ENCODE results near the gene FASTKD3. TPM values are rescaled to one million over a fixed set of nuclear protein-coding genes. Genes with fewer than 3 reads are reported as not detected.

FASTKD3 gene
- total and polyA plus RNA-seq, 2 donors (not counting 3 experiments of a cell fraction or from before 2014, with no cell fraction given), result 5.5 to 9.6 TPM

- FAIRE-seq (no peak), DNase-seq (ENCODE audit: low read depth, low spot score) (no peak)
- Histone ChIP-seq H3K9ac (replicated peaks; ENCODE audit: extremely low read depth, insufficient read depth, low read length) (no peak overlapping the region), H3K4me3 (replicated peaks in 1 of 3; ENCODE audit: insufficient read depth in 1 of 3, low read depth in 1 of 3, low read length in 3 of 3) (no peak overlapping the region), H3K36me3 (ENCODE audit: control insufficient read depth in 2 of 2, extremely low read depth in 1 of 2, insufficient read depth in 2 of 2, low read length in 2 of 2) (peaks cover 20 to 27% of the 10 kb centered on the region in 2 experiments), H3K79me2 (ENCODE audit: control insufficient read depth, insufficient read depth, low read length) (no peaks in the 10 kb centered on the region), H3K4me2 (ENCODE audit: insufficient read depth, low read length) (no peak overlapping the region), H3K27ac (ENCODE audit: insufficient read depth, low read depth, low read length) (no peak overlapping the region), H3K4me1 (ENCODE audit: control insufficient read depth, extremely low read depth, insufficient read depth, low read length) (no peaks in the 10 kb centered on the region), H4K20me1 (replicated peaks; ENCODE audit: control insufficient read depth, extremely low read depth, insufficient read depth, low read length) (no peaks in the 10 kb centered on the region), H3K9me1 (replicated peaks; ENCODE audit: control insufficient read depth, extremely low read depth, insufficient read depth, low read length) (no peaks in the 10 kb centered on the region), H3K27me3 (ENCODE audit: control insufficient read depth in 2 of 2, insufficient read depth in 2 of 2, low read length in 2 of 2) (no peaks in the 10 kb centered on the region), H3K9me3 (replicated peaks; ENCODE audit: control insufficient read depth, insufficient read depth, low read length) (no peaks in the 10 kb centered on the region), H2AFZ (ENCODE audit: low read depth, low read length) (no peak overlapping the region)
- dilution Hi-C loops (cut with MboI; ENCODE audit: extremely low pct_ligation_motif_present, low sequenced_read_pairs) (no loop called here), intact Hi-C loops (cut with micrococcal nuclease) (no loop called here)
- CTCF ChIA-PET, result interaction anchor here (0.9 to 2.2 kb wide), 3 partner anchors 9 to 15 kb away, joined by 3 to 8 read pairs (median 5); partner anchors contain the start of genes FASTKD3 and MTRR
- TF ChIP-seq MAX (IDR thresholded peaks at IDR 0.05; ENCODE audit: insufficient read depth, insufficient read length), result no peak
- no peak for TF ChIP-seq GATA2 (IDR thresholded peaks at IDR 0.05; ENCODE audit: insufficient read depth, insufficient read length, low read depth, low read length)
- no peak for TF ChIP-seq MYC (IDR thresholded peaks at IDR 0.05; ENCODE audit: low read depth, low read length)
- TF ChIP-seq POLR2AphosphoS5 (IDR thresholded peaks at IDR 0.05; ENCODE audit: insufficient read depth, low read depth, low read length), result no peak
- TF ChIP-seq CTCF (IDR thresholded peaks at IDR 0.05; ENCODE audit: extremely low read depth in 1 of 2, insufficient read depth in 1 of 2, low read depth in 1 of 2, low read length in 2 of 2), result no peak
- no peak for TF ChIP-seq FOS (IDR thresholded peaks at IDR 0.05; ENCODE audit: borderline replicate concordance, insufficient read depth, low read length)
- TF ChIP-seq POLR2A (IDR thresholded peaks at IDR 0.05; ENCODE audit: low read depth, low read length), result no peak
- POLR2A ChIA-PET, result no interaction called here
- no TSS peak for BruUV-seq (replicated peaks)
Measured at GRCh38 chr5:7881816-7882215, 13.0 kb upstream of the FASTKD3 start.
